ENCODE results near the gene SDHD. TPM values are rescaled to one million over a fixed set of nuclear protein-coding genes. Genes with fewer than 3 reads are reported as not detected.

The SDHD gene
- total and polyA plus RNA-seq, 12 donors = 121 to 330 (median 266) TPM

- H3K27ac ChIP-seq = no peak overlapping the region
- DNase-seq (no peak), ATAC-seq (no peak)
- WGBS, 2 donors = 78 to 79% methylated on average over 5 of the region's 5 CpGs
- peaks cover 0 to 6% (median 0%) of the 10 kb centered on the region in 11 donors for H3K9me3 ChIP-seq
- intact Hi-C loops (cut with DNase I) = loop anchor here in 4 of 10 donors (2.0 to 10.0 kb wide), 6 partner anchors 42 to 165 kb away; partner anchors contain the start of gene BCO2 (in 2 of the 4)
- H3K27me3 ChIP-seq = no peaks in the 10 kb centered on the region
- TF ChIP-seq CTCF (IDR thresholded peaks at IDR 0.05) = no peak
- no peak overlapping the region for H3K4me3 ChIP-seq
- peaks cover 0 to 12% (median 0%) of the 10 kb centered on the region in 9 donors for H3K4me1 ChIP-seq
- peaks cover 0 to 9% (median 0%) of the 10 kb centered on the region in 9 donors for H3K36me3 ChIP-seq
Measured at GRCh38 chr11:112115386-112115785, 28.7 kb downstream of the SDHD start.

- ATAC-seq (no peak), DNase-seq (no peak)
- Histone ChIP-seq H3K36me3 (peaks cover 0 to 9% (median 0%) of the 10 kb centered on the region in 9 donors), H3K4me1 (peaks cover 0 to 13% (median 0%) of the 10 kb centered on the region in 9 donors), H3K9me3 (no peaks in the 10 kb centered on the region), H3K27me3 (no peaks in the 10 kb centered on the region), H3K27ac (no peak overlapping the region), H3K4me3 (no peak overlapping the region)
- TF ChIP-seq CTCF (IDR thresholded peaks at IDR 0.05) = no peak
- intact Hi-C loops (cut with DNase I) = loop anchor here in 3 of 10 donors (5.0 to 10.0 kb wide), 5 partner anchors 39 to 159 kb away; partner anchors contain the start of gene BCO2 (in 2 of the 3)
- 93 to 98% methylated on average over 2 of the region's 2 CpGs for WGBS, 2 donors
Measured at GRCh38 chr11:112118176-112118575, 31.5 kb downstream of the SDHD start.

- H3K9me3 ChIP-seq = no peaks in the 10 kb centered on the region
- H3K27ac ChIP-seq = no peak overlapping the region
- peaks cover 0 to 9% (median 0%) of the 10 kb centered on the region in 9 donors for H3K36me3 ChIP-seq
- TF ChIP-seq CTCF (IDR thresholded peaks at IDR 0.05) = no peak
- no peaks in the 10 kb centered on the region for H3K27me3 ChIP-seq
- DNase-seq (no peak), ATAC-seq (no peak)
- H3K4me1 ChIP-seq = peaks cover 0 to 13% (median 0%) of the 10 kb centered on the region in 9 donors
- no peak overlapping the region for H3K4me3 ChIP-seq
- intact Hi-C loops (cut with DNase I) = no loop called here
- 94 to 95% methylated on average over 5 of the region's 5 CpGs for WGBS, 2 donors
Measured at GRCh38 chr11:112121981-112122615, 35.4 kb downstream of the SDHD start.

- no peak overlapping the region for H3K27ac ChIP-seq
- ATAC-seq (no peak), DNase-seq (no peak)
- H3K4me1 ChIP-seq = peaks cover 0 to 14% (median 0%) of the 10 kb centered on the region in 9 donors
- H3K36me3 ChIP-seq = peaks cover 0 to 9% (median 0%) of the 10 kb centered on the region in 9 donors
- no peaks in the 10 kb centered on the region for H3K9me3 ChIP-seq
- intact Hi-C loops (cut with DNase I) = no loop called here
- WGBS, 2 donors = 75 to 78% methylated on average over 4 of the region's 4 CpGs
- H3K27me3 ChIP-seq = no peaks in the 10 kb centered on the region
- H3K4me3 ChIP-seq = no peak overlapping the region
- no peak for TF ChIP-seq CTCF (IDR thresholded peaks at IDR 0.05)
Measured at GRCh38 chr11:112123129-112123528, 36.5 kb downstream of the SDHD start.
